GM18502 (cell line): ENCODE measurements around the gene NSUN4.
"Not testable (repeated sequence)": the region's sequence is repeated elsewhere in the genome, so short reads cannot be mapped to it uniquely, and the experiment has no call there.

ENCODE experiments used
- ATAC-seq: cut with Tn5 transposase; IDR thresholded peaks from one replicate; pipeline ENCODE4 v1.9.1; 2021; ENCODE audit warnings: mild to moderate bottlenecking; ENCODE audit not compliant: unreplicated experiment, poor library complexity

NSUN4 gene

GRCh38 chr1:46340404-46341221, at the start of gene NSUN4:
Gene NSUN4, plus strand, starts transcription at chr1:46340807. Its CDS starts 20 bp downstream, at chr1:46340827.
- peak; percentile 81 for ATAC-seq

- no peak for ATAC-seq
Measured at GRCh38 chr1:46295306-46295705, 45.3 kb upstream of the NSUN4 start.

DNA sequence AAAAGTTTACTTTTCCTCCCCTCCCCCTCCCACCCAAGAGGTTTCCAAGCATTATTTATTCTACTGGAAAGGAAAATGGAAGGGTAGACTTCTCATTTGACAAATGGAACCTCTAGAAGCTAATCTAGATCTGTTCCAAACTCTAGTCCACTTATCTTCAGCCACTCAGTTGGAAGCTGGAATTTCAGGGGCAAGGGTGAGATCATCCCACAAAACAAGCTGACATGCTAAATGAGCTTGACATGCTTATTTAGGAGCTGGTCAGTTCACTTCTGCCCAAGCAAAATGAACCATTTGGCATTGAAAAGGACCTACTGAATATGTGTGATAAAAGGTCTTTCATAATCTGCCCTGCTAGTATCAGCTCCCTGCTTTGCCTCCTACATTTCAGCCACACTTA, 42.2 kb upstream of the NSUN4 start:
- ATAC-seq: no peak

DNA sequence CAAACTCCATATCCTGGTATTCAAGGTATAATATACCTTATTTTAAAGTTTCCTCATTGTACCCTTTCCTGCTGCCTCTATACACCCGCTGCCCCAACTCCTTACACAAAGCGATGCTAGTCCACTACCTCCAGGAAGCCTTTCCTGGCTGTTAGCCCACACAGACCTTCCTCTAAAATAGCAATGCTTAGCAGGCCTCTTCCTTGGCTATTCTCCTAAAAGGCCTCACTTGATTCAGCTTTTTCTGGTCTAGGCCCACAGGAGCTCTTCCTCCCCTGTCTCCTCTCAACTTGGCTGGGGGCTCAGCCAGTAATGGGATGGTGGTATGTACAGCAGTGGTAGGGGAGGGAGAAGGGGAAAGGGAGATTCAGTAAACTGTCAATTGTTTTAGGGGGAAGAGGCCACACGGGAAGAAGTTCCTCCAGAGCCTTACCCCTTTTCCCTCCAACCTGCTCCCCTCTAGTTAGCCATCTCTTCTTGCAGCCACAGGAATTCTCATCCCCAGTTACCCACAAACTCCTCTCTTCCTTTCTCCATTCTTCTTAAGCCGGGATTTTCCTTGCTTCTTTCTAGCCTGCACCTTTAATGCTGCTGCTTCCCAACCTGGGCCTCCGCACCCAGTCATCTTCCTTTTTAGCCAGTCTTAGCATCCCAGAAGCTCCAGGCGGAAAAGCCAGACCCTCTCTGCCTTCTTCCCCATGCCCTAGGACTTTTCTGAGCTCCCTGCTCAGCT, 39.8 kb upstream of the NSUN4 start:
- no peak for ATAC-seq

- ATAC-seq: no peak
Measured at GRCh38 chr1:46301406-46301807, 39.2 kb upstream of the NSUN4 start.

GRCh38 chr1:46301808-46302640, 38.6 kb upstream of the NSUN4 start:
- ATAC-seq: peak; percentile 31

- ATAC-seq: peak; percentile 5
Measured at GRCh38 chr1:46302641-46303037, 38.0 kb upstream of the NSUN4 start.

DNA sequence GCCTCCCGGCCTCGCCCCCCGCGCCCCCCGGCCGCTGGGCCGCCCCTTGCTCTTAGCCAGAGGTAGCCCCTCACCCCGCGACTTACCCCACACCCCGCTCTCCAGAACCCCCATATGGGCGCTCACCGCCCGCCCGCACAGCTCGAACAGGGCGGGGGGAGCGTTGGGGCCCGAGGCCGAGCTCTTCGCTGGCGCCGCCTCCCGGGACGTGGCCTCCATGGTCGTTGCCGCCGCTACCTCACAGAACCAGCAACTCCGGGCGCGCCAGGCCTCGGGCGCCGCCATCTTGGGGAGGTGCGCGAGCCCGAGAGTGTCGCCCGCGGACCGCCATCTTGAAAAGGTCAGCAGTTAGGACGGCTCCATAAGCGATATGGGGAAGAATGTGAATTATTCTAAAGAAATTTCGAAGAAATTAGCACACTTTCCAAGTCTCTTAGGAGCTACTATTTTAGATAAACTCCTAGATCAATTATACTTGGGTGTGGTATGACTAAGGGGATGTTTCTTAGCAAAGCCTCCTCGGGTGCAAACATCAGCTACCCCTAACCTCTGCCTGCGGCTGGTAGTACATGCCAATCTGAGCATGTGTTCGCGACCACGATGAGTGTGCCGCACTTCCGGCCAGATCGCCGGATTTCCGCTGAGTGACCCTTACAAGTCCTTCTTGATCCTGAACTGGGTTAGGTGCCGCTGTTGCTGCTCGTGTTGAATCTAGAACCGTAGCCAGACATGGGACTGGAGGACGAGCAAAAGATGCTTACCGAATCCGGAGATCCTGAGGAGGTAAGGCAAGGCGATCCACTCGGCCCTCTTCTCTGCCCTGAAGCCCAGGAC, 37.4 kb upstream of the NSUN4 start, which contains the start of the genes LRRC41 and UQCRH:
LRRC41 (minus strand) TSS at position 579 of the 834 bp plus-strand sequence; CDS start at position 285, 294 bp downstream.
UQCRH (plus strand) TSS at position 661 of the 834 bp plus-strand sequence; CDS start at position 730, 69 bp downstream.
- peak; percentile 80 for ATAC-seq

DNA sequence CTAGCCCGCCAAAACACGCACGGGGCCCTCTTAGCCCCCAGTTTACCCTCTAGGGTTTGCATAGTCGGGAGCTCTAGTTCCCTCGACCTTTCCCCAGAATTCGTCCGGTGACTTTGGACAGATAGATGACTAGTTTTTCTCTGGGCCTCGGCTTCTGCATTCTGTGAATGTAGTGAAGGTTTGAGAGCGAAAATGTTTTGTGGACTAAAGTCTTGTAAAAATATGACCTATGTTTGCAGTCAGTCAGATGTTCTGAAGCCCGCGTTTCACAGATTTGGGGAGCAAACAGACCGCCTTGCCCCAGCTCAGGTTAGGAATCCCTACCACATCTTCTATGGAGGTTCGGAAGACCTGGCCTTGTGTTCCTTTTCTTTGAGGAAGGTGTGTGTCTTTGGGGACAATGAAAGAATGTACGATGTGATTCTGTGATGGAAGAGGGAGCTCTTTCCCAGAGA, 36.7 kb upstream of the NSUN4 start:
- no peak for ATAC-seq

DNA sequence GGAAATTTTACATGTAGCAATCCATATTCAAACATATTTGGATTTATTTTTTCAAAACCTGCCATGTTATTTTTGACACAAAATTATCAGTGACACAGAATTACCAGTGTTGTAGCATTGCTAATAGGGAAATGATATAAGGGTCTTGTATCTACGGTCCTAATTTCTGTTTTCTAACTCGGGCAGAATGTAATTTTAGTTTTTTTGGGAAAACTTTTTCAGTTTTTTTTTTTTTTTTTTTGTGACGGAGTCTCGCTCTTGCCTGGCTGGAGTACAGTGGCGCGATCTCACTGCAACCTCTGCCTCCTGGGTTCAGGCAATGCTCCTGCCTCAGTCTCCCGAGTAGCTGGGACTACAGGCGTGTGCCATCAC, 34.5 kb upstream of the NSUN4 start:
- ATAC-seq: no peak

GRCh38 chr1:46309401-46310159, 31.0 kb upstream of the NSUN4 start:
- ATAC-seq: no peak

DNA sequence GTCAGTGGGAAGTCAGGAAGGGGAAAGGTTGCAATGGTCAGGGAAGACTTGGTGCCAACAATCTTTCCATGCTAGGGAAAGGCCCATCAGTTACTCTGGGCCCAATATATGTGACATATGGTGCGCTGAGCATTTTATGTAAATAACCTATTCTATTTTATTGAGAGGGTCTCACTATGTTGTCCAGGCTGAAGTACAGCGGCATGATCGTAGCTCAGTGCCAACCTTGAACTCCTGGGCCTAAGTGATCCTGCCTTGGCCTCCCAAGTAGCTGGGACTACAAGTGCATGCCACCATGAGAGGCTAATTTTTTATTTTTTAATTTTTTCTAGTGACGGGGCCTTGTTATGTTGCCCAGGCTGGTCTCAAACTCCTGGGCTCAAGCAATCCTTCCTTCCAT, 30.3 kb upstream of the NSUN4 start:
- no peak for ATAC-seq

- ATAC-seq: no peak
Measured at GRCh38 chr1:46315669-46316403, 24.8 kb upstream of the NSUN4 start.

DNA sequence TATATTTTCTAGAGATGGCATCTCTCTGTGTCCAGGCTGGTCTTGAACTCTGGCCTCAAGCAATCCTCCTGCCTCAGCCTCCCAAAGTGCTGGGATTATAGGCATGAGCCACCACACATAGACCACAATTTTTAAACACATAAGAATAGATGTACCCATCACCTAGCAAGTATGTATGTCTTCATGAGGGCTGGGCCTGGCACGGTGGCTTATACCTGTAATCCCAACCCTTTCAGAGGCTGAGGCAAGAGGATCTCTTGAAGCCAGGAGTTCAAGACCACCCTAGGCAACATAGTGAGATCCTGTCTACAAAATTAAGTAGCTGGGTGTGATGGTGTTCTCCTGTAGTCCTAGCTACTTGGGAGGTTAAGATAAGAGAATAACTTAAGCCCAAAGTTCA, 23.3 kb upstream of the NSUN4 start:
- no peak for ATAC-seq

GRCh38 chr1:46319301-46319700, 21.3 kb upstream of the NSUN4 start:
- ATAC-seq: not testable (repeated sequence)

GRCh38 chr1:46319960-46320914, 20.4 kb upstream of the NSUN4 start:
- ATAC-seq: not testable (repeated sequence)

- ATAC-seq: not testable (repeated sequence)
Measured at GRCh38 chr1:46322191-46322590, 18.4 kb upstream of the NSUN4 start.
